IMR-90 (cell line): Measurements from ENCODE around the gene KCTD12. TPM values are rescaled to one million over a fixed set of nuclear protein-coding genes. Genes with fewer than 3 reads are reported as not detected.

Experiments
- ATAC-seq: fragments of 200-7000 bp; cut with Tn5 transposase; 2 replicates; pipeline ENCODE4 v1.9.1; 2020; ENCODE audit warnings: low read depth, mild to moderate bottlenecking, moderate library complexity
- BruUV-seq: library from RNA; stranded (reverse); fragments of 400-500 nt; replicated peaks from 2 replicates; lab custom pipeline; 2021; lab: Mats Ljungman, UMichigan
- CTCF ChIA-PET: fragments of 300-600 bp; formaldehyde crosslinking; extraction: SDS; loops from one replicate; lab custom pipeline; 2021; ENCODE audit warnings: antibody characterized with exemption; lab: Yijun Ruan, JAX
- POLR2A ChIA-PET: fragments of 300-600 bp; sonication (Branson Sonifier 250); formaldehyde crosslinking; loops from one replicate; lab custom pipeline; 2022; ENCODE audit warnings: antibody characterized with exemption; ENCODE audit not compliant: unreplicated experiment; lab: Charles Lee
- DNase-seq: peaks from one replicate; pipeline ENCODE4 v3.0.0; 2013
- H2AFZ ChIP-seq: replicated peaks from 2 replicates; pipeline ENCODE3; 2013; ENCODE audit warnings: low read length, mild to moderate bottlenecking; ENCODE audit not compliant: poor library complexity
- H2AK5ac ChIP-seq: 2 replicates; pipeline ENCODE4 v1.6.1; 2013; ENCODE audit warnings: low read depth, low read length, inconsistent platforms
- H2AK9ac ChIP-seq: replicated peaks from 2 replicates; pipeline ENCODE3; 2013; ENCODE audit warnings: mild to moderate bottlenecking, low read depth, low read length, moderate library complexity; ENCODE audit not compliant: poor library complexity
- H2BK120ac ChIP-seq: 2 replicates; pipeline ENCODE4 v1.6.1; 2013; ENCODE audit warnings: low read depth, low read length, inconsistent platforms
- H2BK15ac ChIP-seq: 3 replicates; pipeline ENCODE4 v1.6.1; 2013; ENCODE audit warnings: low read depth, low read length, inconsistent platforms
- H2BK20ac ChIP-seq: 2 replicates; pipeline ENCODE4 v1.6.1; 2013; ENCODE audit warnings: low read depth, mild to moderate bottlenecking, inconsistent platforms, low read length, moderate library complexity
- H2BK5ac ChIP-seq: 2 replicates; pipeline ENCODE4 v1.6.1; 2013; ENCODE audit warnings: mild to moderate bottlenecking, low read depth, low read length, inconsistent platforms; ENCODE audit not compliant: poor library complexity, severe bottlenecking
- H3K14ac ChIP-seq: replicated peaks from 2 replicates; pipeline ENCODE4 v1.6.1; 2013; ENCODE audit warnings: low read depth, low read length, inconsistent platforms
- H3K18ac ChIP-seq: 2 replicates; pipeline ENCODE4 v1.6.1; 2013; ENCODE audit warnings: low read depth, low read length, control low read depth
- H3K23ac ChIP-seq: 2 replicates; pipeline ENCODE4 v1.6.1; 2013; ENCODE audit warnings: low read depth, low read length, inconsistent platforms
- H3K27ac ChIP-seq: 2 replicates; pipeline ENCODE4 v1.5.1; 2013; ENCODE audit warnings: mild to moderate bottlenecking, control low read depth, low read length; ENCODE audit not compliant: insufficient read depth
- H3K27me3 ChIP-seq: 2 replicates; pipeline ENCODE4 v1.6.1; 2013; ENCODE audit warnings: low read length; ENCODE audit not compliant: control insufficient read depth, insufficient read depth
- H3K36me3 ChIP-seq: 2 replicates; pipeline ENCODE4 v1.6.1; 2013; ENCODE audit warnings: low read length, mixed read lengths; ENCODE audit not compliant: control insufficient read depth, insufficient read depth
- H3K4ac ChIP-seq: 2 replicates; pipeline ENCODE4 v1.6.1; 2013; ENCODE audit warnings: low read depth, low read length, inconsistent platforms
- H3K4me1 ChIP-seq: 2 replicates; pipeline ENCODE4 v1.6.1; 2013; ENCODE audit warnings: low read length, mixed read lengths; ENCODE audit not compliant: control insufficient read depth, insufficient read depth
- H3K4me2 ChIP-seq: 2 replicates; pipeline ENCODE4 v1.6.1; 2013; ENCODE audit warnings: low read depth, mild to moderate bottlenecking, control low read depth, low read length, moderate library complexity
- H3K4me3 ChIP-seq: 2 replicates; pipeline ENCODE4 v1.5.1; 2013; ENCODE audit warnings: low read depth, mild to moderate bottlenecking, control low read depth, low read length, moderate library complexity; ENCODE audit not compliant: insufficient read depth
- H3K56ac ChIP-seq: 2 replicates; pipeline ENCODE4 v1.6.1; 2013; ENCODE audit warnings: low read length, inconsistent platforms; ENCODE audit not compliant: insufficient read depth; ENCODE audit errors: extremely low read depth
- H3K79me1 ChIP-seq, 2 experiments: 2 replicates each; pipeline ENCODE4 v1.6.1; 2013; ENCODE audit warnings: low read length in 2 of 2, inconsistent platforms in 1 of 2, low read depth in 1 of 2
- H3K9ac ChIP-seq: 2 replicates; pipeline ENCODE4 v1.6.1; 2013; ENCODE audit warnings: low read depth, low read length, control low read depth
- H3K9me1 ChIP-seq: 2 replicates; pipeline ENCODE4 v1.6.1; 2013; ENCODE audit warnings: low read length, inconsistent platforms; ENCODE audit not compliant: insufficient read depth
- H3K9me3 ChIP-seq: 2 replicates; pipeline ENCODE4 v1.6.1; 2013; ENCODE audit warnings: low read length; ENCODE audit not compliant: control insufficient read depth, insufficient read depth
- H4K20me1 ChIP-seq: 2 replicates; pipeline ENCODE4 v1.6.1; 2013; ENCODE audit warnings: low read length, inconsistent platforms; ENCODE audit not compliant: insufficient read depth
- H4K5ac ChIP-seq: 2 replicates; pipeline ENCODE4 v1.6.1; 2013; ENCODE audit warnings: mild to moderate bottlenecking, low read depth, low read length, control low read depth
- H4K8ac ChIP-seq, 2 experiments: 2 replicates each; pipeline ENCODE4 v1.6.1; 2013; ENCODE audit warnings: low read depth in 2 of 2, low read length in 2 of 2, control low read depth in 1 of 2, inconsistent platforms in 1 of 2
- H4K91ac ChIP-seq: 2 replicates; pipeline ENCODE4 v1.6.1; 2013; ENCODE audit warnings: low read depth, low read length, inconsistent platforms; ENCODE audit not compliant: insufficient read depth
- MAFK ChIP-seq: IDR thresholded peaks from 2 replicates; pipeline ENCODE4 v1.6.1; 2012; ENCODE audit warnings: low read depth, low read length, improper control_type of control experiment
- SMC3 ChIP-seq: fragments of 150-350 bp; IDR thresholded peaks from 2 replicates; pipeline ENCODE4 v1.6.1; 2016; ENCODE audit warnings: low read depth, mild to moderate bottlenecking, antibody characterized with exemption, low read length, moderate library complexity
- WGBS, 2 experiments: methylation state at CpG; one replicate each; pipeline versions ENCODE4 v1.1.5 to v1.1.7; 2013; ENCODE audit warnings: missing lambda C conversion rate in 2 of 2; ENCODE audit not compliant: insufficient read length in 1 of 2; ENCODE audit errors: extremely low coverage in 2 of 2; 5-methylcytosine and 5-hydroxymethylcytosine counted together
- dilution Hi-C: fragments of 300-500 bp; cut with HindIII; formaldehyde crosslinking; loops from one replicate; pipeline ENCODE4 v1.14.3; 2018; ENCODE audit warnings: low sequenced_read_pairs; ENCODE audit not compliant: unreplicated experiment
- in situ Hi-C: fragments of 300-500 bp; cut with MboI; formaldehyde crosslinking; loops from 3 replicates; pipeline ENCODE4 v1.14.3; 2019; ENCODE audit warnings: low sequenced_read_pairs, inconsistent platforms, mixed read lengths
- intact Hi-C: fragments of 100-400 bp; cut with micrococcal nuclease; formaldehyde crosslinking; loops from 2 replicates; pipeline ENCODE4 v1.10.0; 2022
- polyA plus RNA-seq, 3 experiments: library from polyadenylated mRNA; depleted of rRNA; stranded (reverse); fragments of >200 nt; gene quantifications; 2 replicates each; pipeline ENCODE4 v1.2.3, GENCODE V29; 2012; ENCODE audit warnings: low replicate concordance in 1 of 3
- total RNA-seq: library from RNA; depleted of rRNA; stranded (reverse); fragments of >200 nt; gene quantifications from 2 replicates; pipeline ENCODE4 v1.2.3, GENCODE V29; 2012

The KCTD12 gene
- total and polyA plus RNA-seq, 2 of the 4 experiments (the other 2 are of a cell fraction) = 1.8 to 1.9 TPM

GRCh38 chr13:76882431-76882830 lies 3.8 kb downstream of the KCTD12 start:
- H4K8ac ChIP-seq = no peak overlapping the region
- no peak overlapping the region for H2BK20ac ChIP-seq
- H3K9ac ChIP-seq = no peak overlapping the region
- H3K4me1 ChIP-seq = peaks cover 7% of the 10 kb centered on the region
- H3K79me1 ChIP-seq = no peaks in the 10 kb centered on the region; a peak in 1 of 4 replicates
- no peak overlapping the region for H3K14ac ChIP-seq
- no peak overlapping the region for H3K4ac ChIP-seq
- no peak overlapping the region for H4K91ac ChIP-seq
- ChIA-PET CTCF (interaction anchor here (1.3 kb wide), 1 partner anchor 8 kb away, joined by 3 read pairs; no protein-coding TSS in a partner anchor), POLR2A (no interaction called here)
- H4K5ac ChIP-seq = no peak overlapping the region
- dilution Hi-C loops (no loop called here), intact Hi-C loops (no loop called here), in situ Hi-C loops (no loop called here)
- H3K56ac ChIP-seq = no peak overlapping the region
- no peaks in the 10 kb centered on the region for H3K27me3 ChIP-seq
- no CpG with 5 or more reads among the region's 4 CpGs for WGBS, 2 experiments
- H3K36me3 ChIP-seq = no peaks in the 10 kb centered on the region
- H2AK9ac ChIP-seq = no peak overlapping the region
- no peak overlapping the region for H3K27ac ChIP-seq
- H3K18ac ChIP-seq = no peak overlapping the region
- H2AK5ac ChIP-seq = no peak overlapping the region
- no peak overlapping the region for H3K23ac ChIP-seq
- TF ChIP-seq SMC3 (no peak), MAFK (no peak)
- no peak overlapping the region for H2AFZ ChIP-seq
- no peak overlapping the region for H2BK15ac ChIP-seq
- H3K4me3 ChIP-seq = no peak overlapping the region
- H3K4me2 ChIP-seq = no peak overlapping the region
- no peaks in the 10 kb centered on the region for H4K20me1 ChIP-seq
- ATAC-seq (no peak), DNase-seq (no peak)
- no peaks in the 10 kb centered on the region for H3K9me3 ChIP-seq
- H2BK5ac ChIP-seq = no peak overlapping the region
- H2BK120ac ChIP-seq = no peak overlapping the region
- no TSS peak for BruUV-seq
- peaks cover 3% of the 10 kb centered on the region; the same call in 1 of the 2 replicates for H3K9me1 ChIP-seq
